ENCODE measurements around the gene AHNAK2. TPM values are rescaled to one million over a fixed set of nuclear protein-coding genes. Genes with fewer than 3 reads are reported as not detected.

AHNAK2 gene
- total RNA-seq, 6 donors from 2014 or later: 4.3 to 48.0 (median 12.9) TPM

- Histone ChIP-seq H3K9me3 (no peaks in the 10 kb centered on the region), H3K27ac (no peak overlapping the region), H3K27me3 (peaks cover 0 to 12% (median 6%) of the 10 kb centered on the region in 4 donors), H3K36me3 (no peaks in the 10 kb centered on the region), H3K4me1 (peaks cover 33 to 46% (median 39%) of the 10 kb centered on the region in 4 donors), H3K4me3 (no peak overlapping the region)
- TF ChIP-seq CTCF (IDR thresholded peaks at IDR 0.05) (no peak), POLR2A (IDR thresholded peaks at IDR 0.05) (no peak), POLR2AphosphoS5 (IDR thresholded peaks at IDR 0.05) (peak; percentile 9 to 18), EP300 (IDR thresholded peaks at IDR 0.05) (no peak)
- peak; percentile 83 to 90 for DNase-seq
- WGBS, 2 donors: 33 to 60% methylated on average over 11 to 19 of the region's 19 CpGs
- peak in 1 of 2 donors; percentile 13 for ATAC-seq (ENCODE audit: low FRiP score in 2 of 2)
Observed at GRCh38 chr14:104979758-104980610, 1.8 kb upstream of the AHNAK2 start.

GRCh38 chr14:104978746-104979691 is 845 bp upstream of the AHNAK2 start:
- peak overlapping the region in 3 of 4 donors; percentile 47 to 60 (median 57) for H3K4me3 ChIP-seq
- H3K27me3 ChIP-seq: peaks cover 0 to 12% (median 6%) of the 10 kb centered on the region in 4 donors
- DNase-seq (peak in 1 of 2 donors; percentile 83), ATAC-seq (ENCODE audit: low FRiP score in 2 of 2) (no peak)
- H3K9me3 ChIP-seq: no peaks in the 10 kb centered on the region
- WGBS, 2 donors: 55 to 79% methylated on average over 19 to 27 of the region's 32 CpGs
- TF ChIP-seq EP300 (IDR thresholded peaks at IDR 0.05) (no peak), POLR2AphosphoS5 (IDR thresholded peaks at IDR 0.05) (no peak), CTCF (IDR thresholded peaks at IDR 0.05) (no peak), POLR2A (IDR thresholded peaks at IDR 0.05) (no peak)
- peaks cover 43 to 55% (median 47%) of the 10 kb centered on the region in 4 donors for H3K4me1 ChIP-seq
- H3K36me3 ChIP-seq: no peaks in the 10 kb centered on the region
- H3K27ac ChIP-seq: no peak overlapping the region

GRCh38 chr14:104977008-104977680 is 1.0 kb downstream of the AHNAK2 start:
- no peaks in the 10 kb centered on the region for H3K9me3 ChIP-seq
- DNase-seq (peak in 1 of 2 donors; percentile 71), ATAC-seq (ENCODE audit: low FRiP score in 2 of 2) (no peak)
- TF ChIP-seq POLR2A (IDR thresholded peaks at IDR 0.05): no peak
- TF ChIP-seq CTCF (IDR thresholded peaks at IDR 0.05): peak in 1 of 6 experiments; percentile 7
- TF ChIP-seq EP300 (IDR thresholded peaks at IDR 0.05): no peak
- no peak for TF ChIP-seq POLR2AphosphoS5 (IDR thresholded peaks at IDR 0.05)
- WGBS, 2 donors: 70 to 91% methylated on average over 2 to 4 of the region's 11 CpGs
- peak overlapping the region in 3 of 4 donors; percentile 47 to 60 (median 57) for H3K4me3 ChIP-seq
- peaks cover 62 to 74% (median 66%) of the 10 kb centered on the region in 4 donors for H3K4me1 ChIP-seq
- no peaks in the 10 kb centered on the region for H3K36me3 ChIP-seq
- H3K27ac ChIP-seq: no peak overlapping the region
- H3K27me3 ChIP-seq: peaks cover 0 to 12% (median 6%) of the 10 kb centered on the region in 4 donors

GRCh38 chr14:104976198-104977007 is 1.8 kb downstream of the AHNAK2 start:
- peak; percentile 50 to 71 for ATAC-seq (ENCODE audit: low FRiP score in 2 of 2)

More at GRCh38 chr14:104976198-104977007, 1.8 kb downstream of the AHNAK2 start:
- peaks cover 0 to 12% (median 6%) of the 10 kb centered on the region in 4 donors for H3K27me3 ChIP-seq
- 52 to 60% methylated on average over 2 to 16 of the region's 21 CpGs for WGBS, 2 donors
- H3K36me3 ChIP-seq: no peaks in the 10 kb centered on the region
- no peaks in the 10 kb centered on the region for H3K9me3 ChIP-seq
- DNase-seq: peak; percentile 90 to 95
- no peak overlapping the region for H3K4me3 ChIP-seq
- H3K4me1 ChIP-seq: peaks cover 69 to 81% (median 74%) of the 10 kb centered on the region in 4 donors
- H3K27ac ChIP-seq: no peak overlapping the region
- no peak for TF ChIP-seq POLR2AphosphoS5 (IDR thresholded peaks at IDR 0.05)
- no peak for TF ChIP-seq POLR2A (IDR thresholded peaks at IDR 0.05)
- TF ChIP-seq CTCF (IDR thresholded peaks at IDR 0.05): peak; percentile 85 to 97 (median 96)
- TF ChIP-seq EP300 (IDR thresholded peaks at IDR 0.05): no peak

Measured in upper lobe of left lung (tissue), 6 donors.